Activated CD4-positive, alpha-beta T cell treated with anti-CD3 and anti-CD28 coated beads, Interleukin-2, amount 10 ng/mL, durations not matched to agents 24 days and 14 days (primary cell): Measurements from ENCODE around the gene VPS8. TPM values are rescaled to one million over a fixed set of nuclear protein-coding genes. Genes with fewer than 3 reads are reported as not detected.
"Not testable (repeated sequence)": the region's sequence is repeated elsewhere in the genome, so short reads cannot be mapped to it uniquely, and the experiment has no call there.

ENCODE experiments used
- DNase-seq: peaks from one replicate; pipeline ENCODE4 v3.0.0; 2022
- H3K27ac Mint-ChIP-seq: one replicate; pipeline ENCODE4 v1.8.0; 2022; ENCODE audit warnings: mild to moderate bottlenecking, mixed read lengths
- H3K27me3 Mint-ChIP-seq: one replicate; pipeline ENCODE4 v1.8.0; 2022; ENCODE audit warnings: mixed read lengths
- H3K36me3 Mint-ChIP-seq: one replicate; pipeline ENCODE4 v1.8.0; 2022; ENCODE audit warnings: low read depth, mild to moderate bottlenecking, mixed read lengths
- H3K4me1 Mint-ChIP-seq: one replicate; pipeline ENCODE4 v1.8.0; 2021; ENCODE audit warnings: mixed read lengths
- H3K4me3 Mint-ChIP-seq: one replicate; pipeline ENCODE4 v1.8.0; 2022; ENCODE audit warnings: mild to moderate bottlenecking, moderate library complexity, mixed read lengths
- H3K9me3 Mint-ChIP-seq: one replicate; pipeline ENCODE4 v1.8.0; 2021; ENCODE audit warnings: mixed read lengths
- intact Hi-C: fragments of 100-400 bp; cut with micrococcal nuclease; formaldehyde crosslinking; loops from one replicate; pipeline ENCODE4 v1.15.1; 2023
- total RNA-seq: library from RNA; stranded (reverse); gene quantifications from 2 replicates; pipeline ENCODE4 v1.2.3, GENCODE V29; 2022

The VPS8 gene
- total RNA-seq, 1 donor from 2014 or later = 33.6 TPM

GRCh38 chr3:185017584-185017983, 205.6 kb downstream of the VPS8 start:
- H3K27ac Mint-ChIP-seq, intact Hi-C loops: not testable (repeated sequence)
- peaks cover 30% of the 10 kb centered on the region for H3K36me3 Mint-ChIP-seq

GRCh38 chr3:185017996-185018395, 206.0 kb downstream of the VPS8 start:
- H3K36me3 Mint-ChIP-seq = peaks cover 30% of the 10 kb centered on the region
- H3K4me3 Mint-ChIP-seq = not testable (repeated sequence)

More at GRCh38 chr3:185017584-185017983, 205.6 kb downstream of the VPS8 start:
- not testable (repeated sequence) for H3K4me3 Mint-ChIP-seq, H3K9me3 Mint-ChIP-seq, H3K27me3 Mint-ChIP-seq, H3K4me1 Mint-ChIP-seq, DNase-seq

GRCh38 chr3:185021256-185021655, 209.3 kb downstream of the VPS8 start:
- Mint-ChIP-seq H3K27me3 (no peaks in the 10 kb centered on the region), H3K9me3 (peaks cover 4% of the 10 kb centered on the region), H3K36me3 (peaks cover 38% of the 10 kb centered on the region), H3K4me3 (no peak overlapping the region), H3K4me1 (peaks cover 2% of the 10 kb centered on the region), H3K27ac (no peak overlapping the region)
- intact Hi-C loops = no loop called here
- DNase-seq = no peak

More at GRCh38 chr3:185017996-185018395, 206.0 kb downstream of the VPS8 start:
- H3K27ac Mint-ChIP-seq, H3K9me3 Mint-ChIP-seq, H3K4me1 Mint-ChIP-seq, DNase-seq, intact Hi-C loops, H3K27me3 Mint-ChIP-seq: not testable (repeated sequence)

- Mint-ChIP-seq H3K4me3 (no peak overlapping the region), H3K27ac (no peak overlapping the region), H3K9me3 (no peaks in the 10 kb centered on the region), H3K36me3 (peaks cover 34% of the 10 kb centered on the region), H3K4me1 (peaks cover 2% of the 10 kb centered on the region), H3K27me3 (no peaks in the 10 kb centered on the region)
- no peak for DNase-seq
- intact Hi-C loops = no loop called here
Measured at GRCh38 chr3:185024406-185024805, 212.4 kb downstream of the VPS8 start.

- Mint-ChIP-seq H3K27ac (no peak overlapping the region), H3K9me3 (no peaks in the 10 kb centered on the region), H3K4me3 (no peak overlapping the region), H3K36me3 (peaks cover 32% of the 10 kb centered on the region), H3K27me3 (no peaks in the 10 kb centered on the region), H3K4me1 (peaks cover 2% of the 10 kb centered on the region)
- intact Hi-C loops = no loop called here
- DNase-seq = no peak
Measured at GRCh38 chr3:185024966-185025365, 213.0 kb downstream of the VPS8 start.

GRCh38 chr3:185028121-185028520, 216.2 kb downstream of the VPS8 start:
- peaks cover 2% of the 10 kb centered on the region for H3K4me1 Mint-ChIP-seq
- no peak overlapping the region for H3K27ac Mint-ChIP-seq
- no peak for DNase-seq
- H3K4me3 Mint-ChIP-seq = no peak overlapping the region
- intact Hi-C loops = no loop called here
- no peaks in the 10 kb centered on the region for H3K9me3 Mint-ChIP-seq
- H3K27me3 Mint-ChIP-seq = no peaks in the 10 kb centered on the region
- peaks cover 37% of the 10 kb centered on the region for H3K36me3 Mint-ChIP-seq

GRCh38 chr3:185029086-185029485, 217.1 kb downstream of the VPS8 start:
- DNase-seq = no peak
- Mint-ChIP-seq H3K36me3 (peaks cover 38% of the 10 kb centered on the region), H3K9me3 (no peaks in the 10 kb centered on the region), H3K4me1 (no peaks in the 10 kb centered on the region), H3K27ac (no peak overlapping the region), H3K27me3 (no peaks in the 10 kb centered on the region), H3K4me3 (no peak overlapping the region)
- intact Hi-C loops = no loop called here

GRCh38 chr3:185030399-185030798, 218.4 kb downstream of the VPS8 start:
- Mint-ChIP-seq H3K4me3 (no peak overlapping the region), H3K27ac (no peak overlapping the region), H3K4me1 (no peaks in the 10 kb centered on the region), H3K36me3 (peaks cover 37% of the 10 kb centered on the region), H3K9me3 (peaks cover 7% of the 10 kb centered on the region), H3K27me3 (no peaks in the 10 kb centered on the region)
- no peak for DNase-seq
- intact Hi-C loops = no loop called here

GRCh38 chr3:185030951-185031350, 219.0 kb downstream of the VPS8 start:
- Mint-ChIP-seq H3K27ac (no peak overlapping the region), H3K9me3 (peaks cover 11% of the 10 kb centered on the region), H3K4me1 (no peaks in the 10 kb centered on the region), H3K4me3 (no peak overlapping the region), H3K27me3 (no peaks in the 10 kb centered on the region), H3K36me3 (peaks cover 37% of the 10 kb centered on the region)
- DNase-seq = no peak
- intact Hi-C loops = no loop called here

GRCh38 chr3:185037801-185038200, 225.8 kb downstream of the VPS8 start:
- DNase-seq = no peak
- intact Hi-C loops = no loop called here
- H3K4me1 Mint-ChIP-seq = no peaks in the 10 kb centered on the region
- peaks cover 34% of the 10 kb centered on the region for H3K36me3 Mint-ChIP-seq
- no peak overlapping the region for H3K4me3 Mint-ChIP-seq
- no peak overlapping the region for H3K27ac Mint-ChIP-seq
- no peaks in the 10 kb centered on the region for H3K27me3 Mint-ChIP-seq
- peaks cover 11% of the 10 kb centered on the region for H3K9me3 Mint-ChIP-seq

- no peaks in the 10 kb centered on the region for H3K27me3 Mint-ChIP-seq
- no peaks in the 10 kb centered on the region for H3K4me1 Mint-ChIP-seq
- H3K9me3 Mint-ChIP-seq = peaks cover 4% of the 10 kb centered on the region
- intact Hi-C loops = no loop called here
- H3K36me3 Mint-ChIP-seq = peaks cover 19% of the 10 kb centered on the region
- no peak overlapping the region for H3K27ac Mint-ChIP-seq
- no peak for DNase-seq
- no peak overlapping the region for H3K4me3 Mint-ChIP-seq
Measured at GRCh38 chr3:185040425-185040824, 228.5 kb downstream of the VPS8 start.

- peaks cover 13% of the 10 kb centered on the region for H3K36me3 Mint-ChIP-seq
- DNase-seq = no peak
- no peaks in the 10 kb centered on the region for H3K27me3 Mint-ChIP-seq
- intact Hi-C loops = no loop called here
- H3K27ac Mint-ChIP-seq = no peak overlapping the region
- H3K4me1 Mint-ChIP-seq = no peaks in the 10 kb centered on the region
- no peak overlapping the region for H3K4me3 Mint-ChIP-seq
- H3K9me3 Mint-ChIP-seq = no peaks in the 10 kb centered on the region
Measured at GRCh38 chr3:185041540-185041939, 229.6 kb downstream of the VPS8 start.

GRCh38 chr3:185042312-185043050, 230.5 kb downstream of the VPS8 start:
- H3K27ac Mint-ChIP-seq = no peak overlapping the region
- H3K4me3 Mint-ChIP-seq = no peak overlapping the region
- intact Hi-C loops = no loop called here
- H3K9me3 Mint-ChIP-seq = no peaks in the 10 kb centered on the region
- H3K4me1 Mint-ChIP-seq = no peaks in the 10 kb centered on the region
- H3K27me3 Mint-ChIP-seq = no peaks in the 10 kb centered on the region
- H3K36me3 Mint-ChIP-seq = peaks cover 12% of the 10 kb centered on the region
- no peak for DNase-seq

- intact Hi-C loops = no loop called here
- DNase-seq = no peak
Measured at GRCh38 chr3:185046164-185046515, 234.2 kb downstream of the VPS8 start.

GRCh38 chr3:185046603-185047002, 234.6 kb downstream of the VPS8 start:
- DNase-seq = no peak
- Mint-ChIP-seq H3K4me1 (no peaks in the 10 kb centered on the region), H3K27ac (no peak overlapping the region), H3K4me3 (no peak overlapping the region), H3K9me3 (no peaks in the 10 kb centered on the region), H3K27me3 (no peaks in the 10 kb centered on the region), H3K36me3 (peaks cover 30% of the 10 kb centered on the region)
- intact Hi-C loops = no loop called here

More at GRCh38 chr3:185046164-185046515, 234.2 kb downstream of the VPS8 start:
- no peaks in the 10 kb centered on the region for H3K4me1 Mint-ChIP-seq
- H3K27ac Mint-ChIP-seq = no peak overlapping the region
- H3K4me3 Mint-ChIP-seq = no peak overlapping the region
- H3K27me3 Mint-ChIP-seq = no peaks in the 10 kb centered on the region
- no peaks in the 10 kb centered on the region for H3K9me3 Mint-ChIP-seq
- H3K36me3 Mint-ChIP-seq = peaks cover 25% of the 10 kb centered on the region
